ENCODE data around the gene HACE1.
A peak's percentile ranks its signal among the peaks of the same experiment; 100 is the strongest.

Gene HACE1

GRCh38 chr6:104795363-104795762 lies 64.4 kb downstream of the HACE1 start:
- DNase-seq (ENCODE audit: low read depth), result no peak
- H3K4me3 ChIP-seq (ENCODE audit: low read depth, low read length), result no peak overlapping the region

GRCh38 chr6:104789770-104790190 lies 69.9 kb downstream of the HACE1 start:
- H3K4me3 ChIP-seq (ENCODE audit: low read depth, low read length), result peak overlapping the region; percentile 15
- TF ChIP-seq CTCF (conservative IDR thresholded peaks at IDR 0.05; ENCODE audit: low read depth, low read length), result no peak
- DNase-seq (ENCODE audit: low read depth), result peak; percentile 85

More at GRCh38 chr6:104795363-104795762, 64.4 kb downstream of the HACE1 start:
- TF ChIP-seq CTCF (conservative IDR thresholded peaks at IDR 0.05; ENCODE audit: low read depth, low read length), result no peak

- TF ChIP-seq CTCF (conservative IDR thresholded peaks at IDR 0.05; ENCODE audit: low read depth, low read length), result no peak
- H3K4me3 ChIP-seq (ENCODE audit: low read depth, low read length), result no peak overlapping the region
- DNase-seq (ENCODE audit: low read depth), result no peak
Measured at GRCh38 chr6:104788400-104788799, 71.3 kb downstream of the HACE1 start.

GRCh38 chr6:104787305-104787704 lies 72.4 kb downstream of the HACE1 start:
- no peak overlapping the region for H3K4me3 ChIP-seq (ENCODE audit: low read depth, low read length)
- no peak for TF ChIP-seq CTCF (conservative IDR thresholded peaks at IDR 0.05; ENCODE audit: low read depth, low read length)
- no peak for DNase-seq (ENCODE audit: low read depth)

- no peak for TF ChIP-seq CTCF (conservative IDR thresholded peaks at IDR 0.05; ENCODE audit: low read depth, low read length)
- peak; percentile 42 for DNase-seq (ENCODE audit: low read depth)
- no peak overlapping the region for H3K4me3 ChIP-seq (ENCODE audit: low read depth, low read length)
Measured at GRCh38 chr6:104784884-104785283, 74.8 kb downstream of the HACE1 start.

GRCh38 chr6:104771258-104771832 lies 88.4 kb downstream of the HACE1 start:
- H3K4me3 ChIP-seq (ENCODE audit: low read depth, low read length), result no peak overlapping the region
- peak; percentile 62 for DNase-seq (ENCODE audit: low read depth)
- TF ChIP-seq CTCF (conservative IDR thresholded peaks at IDR 0.05; ENCODE audit: low read depth, low read length), result peak; percentile 56

- DNase-seq (ENCODE audit: low read depth), result no peak
- no peak overlapping the region for H3K4me3 ChIP-seq (ENCODE audit: low read depth, low read length)
- no peak for TF ChIP-seq CTCF (conservative IDR thresholded peaks at IDR 0.05; ENCODE audit: low read depth, low read length)
Measured at GRCh38 chr6:104768906-104769305, 90.8 kb downstream of the HACE1 start.
